Measurements from ENCODE around the gene ZNF785. TPM values are rescaled to one million over a fixed set of nuclear protein-coding genes. Genes with fewer than 3 reads are reported as not detected.

ZNF785 gene
- total and polyA plus RNA-seq, 2 of the 13 experiments (the other 11 are each of a cell fraction or from before 2014, with no cell fraction given) = 0.01 TPM; not detected in 1

GRCh38 chr16:30535777-30536190 is 49.7 kb downstream of the ZNF785 start (continued):
- TF ChIP-seq CCDC6 (CRISPR knock-in tag; IDR thresholded peaks at IDR 0.05) (no peak), ZBTB4 (CRISPR knock-in tag; IDR thresholded peaks at IDR 0.05; ENCODE audit: borderline replicate concordance) (peak; percentile 79; the same call in 1 of the 2 replicates), RXRA (CRISPR knock-in tag; IDR thresholded peaks at IDR 0.05) (peak; percentile 63; the same call in 1 of the 2 replicates), ZNF746 (CRISPR knock-in tag; IDR thresholded peaks at IDR 0.05) (peak; percentile 62), MNT (IDR thresholded peaks at IDR 0.05) (no peak), HES4 (CRISPR knock-in tag; IDR thresholded peaks at IDR 0.05; ENCODE audit: borderline replicate concordance) (peak; percentile 77), ZGPAT (CRISPR knock-in tag; IDR thresholded peaks at IDR 0.05) (no peak), CSRNP2 (CRISPR knock-in tag; conservative IDR thresholded peaks at IDR 0.05; ENCODE audit: low read depth) (no peak), TCF7L2 (IDR thresholded peaks at IDR 0.05; ENCODE audit: low read depth, low read length) (no peak), ZNF382 (CRISPR knock-in tag; IDR thresholded peaks at IDR 0.05; ENCODE audit: borderline replicate concordance) (no peak), STAT5B (CRISPR knock-in tag; IDR thresholded peaks at IDR 0.05) (0 out of 2 replicates have a peak, but pooled peaks have one; percentile 14), ZNF326 (CRISPR knock-in tag; IDR thresholded peaks at IDR 0.05; ENCODE audit: borderline replicate concordance) (no peak), ZNF280D (CRISPR knock-in tag; IDR thresholded peaks at IDR 0.05) (peak; percentile 88; the same call in 1 of the 2 replicates), BCLAF1 (IDR thresholded peaks at IDR 0.05) (no peak), YEATS4 (CRISPR knock-in tag; IDR thresholded peaks at IDR 0.05; ENCODE audit: borderline replicate concordance) (no peak; the same call in 1 of the 2 replicates)
